GM06990 (cell line): ENCODE measurements around the gene ANKRD63.

Source experiments
- DNase-seq: peaks from one replicate; pipeline ENCODE4 v3.0.0-alpha.2; 2011; ENCODE audit not compliant: insufficient read length; ENCODE audit errors: extremely low read depth
- H3K27me3 ChIP-seq: replicated peaks from 2 replicates; pipeline ENCODE4 v1.6.0; 2011; ENCODE audit warnings: low read length; ENCODE audit not compliant: control insufficient read depth, insufficient read depth
- H3K36me3 ChIP-seq: 2 replicates; pipeline ENCODE4 v1.5.1; 2011; ENCODE audit warnings: low read length; ENCODE audit not compliant: control insufficient read depth, insufficient read depth
- H3K4me3 ChIP-seq: replicated peaks from 2 replicates; pipeline ENCODE4 v1.5.1; 2011; ENCODE audit warnings: low read depth, mild to moderate bottlenecking, control low read depth, low read length
- CTCF ChIP-seq: IDR thresholded peaks from 2 replicates; pipeline ENCODE4 v1.5.1; 2011; ENCODE audit warnings: low read length, control low read depth, mild to moderate bottlenecking, inconsistent platforms; ENCODE audit not compliant: insufficient read depth, poor library complexity, severe bottlenecking

ANKRD63 gene

GRCh38 chr15:40257656-40258450 lies 25.0 kb downstream of the ANKRD63 start:
- DNase-seq: no peak
- no peak for TF ChIP-seq CTCF
- Histone ChIP-seq H3K4me3 (no peak overlapping the region), H3K36me3 (no peaks in the 10 kb centered on the region; the same call in 1 of the 2 replicates), H3K27me3 (no peaks in the 10 kb centered on the region)

GRCh38 chr15:40256638-40257235 lies 26.1 kb downstream of the ANKRD63 start:
- DNase-seq: no peak
- no peaks in the 10 kb centered on the region for H3K27me3 ChIP-seq
- no peak for TF ChIP-seq CTCF
- no peak overlapping the region for H3K4me3 ChIP-seq
- H3K36me3 ChIP-seq: no peaks in the 10 kb centered on the region; the same call in 1 of the 2 replicates

- no peaks in the 10 kb centered on the region; the same call in 1 of the 2 replicates for H3K36me3 ChIP-seq
- no peaks in the 10 kb centered on the region for H3K27me3 ChIP-seq
- TF ChIP-seq CTCF: no peak
- no peak for DNase-seq
- no peak overlapping the region for H3K4me3 ChIP-seq
These were observed 27.8 kb downstream of the ANKRD63 start for GRCh38 chr15:40255033-40255432.

GRCh38 chr15:40254452-40254851 lies 28.4 kb downstream of the ANKRD63 start:
- TF ChIP-seq CTCF: no peak
- no peaks in the 10 kb centered on the region for H3K27me3 ChIP-seq
- no peaks in the 10 kb centered on the region; the same call in 1 of the 2 replicates for H3K36me3 ChIP-seq
- no peak for DNase-seq
- H3K4me3 ChIP-seq: no peak overlapping the region

GRCh38 chr15:40253167-40253790 lies 29.6 kb downstream of the ANKRD63 start:
- peak overlapping the region; percentile 60 for H3K4me3 ChIP-seq
- no peaks in the 10 kb centered on the region; the same call in 1 of the 2 replicates for H3K36me3 ChIP-seq
- DNase-seq: no peak
- no peak for TF ChIP-seq CTCF
- no peaks in the 10 kb centered on the region for H3K27me3 ChIP-seq
